Transverse colon (tissue), 4 donors: ENCODE measurements around the gene PCID2. TPM values are rescaled to one million over a fixed set of nuclear protein-coding genes. Genes with fewer than 3 reads are reported as not detected.

Experiments
- DNase-seq: peaks from one replicate; pipeline ENCODE4 v3.0.0-alpha.2; 2019
- H3K27ac ChIP-seq, 4 donors: fragments of 200-600 bp; sonication (generic); 2 replicates each; pipeline ENCODE4 v1.5.1; 2016 to 2018; ENCODE audit warnings: inconsistent platforms in 4 of 4
- H3K27me3 ChIP-seq: fragments of 200-600 bp; sonication (generic); 2 replicates; pipeline ENCODE4 v1.5.1; 2017; ENCODE audit warnings: inconsistent platforms
- H3K36me3 ChIP-seq, 4 donors: fragments of 200-600 bp; sonication (generic); 2 replicates each; pipeline ENCODE4 v1.5.1; 2017 to 2019; ENCODE audit warnings: inconsistent platforms in 4 of 4
- H3K4me1 ChIP-seq, 4 donors: fragments of 200-600 bp; sonication (generic); 2 replicates each; pipeline ENCODE4 v1.5.1; 2017 to 2020; ENCODE audit warnings: inconsistent platforms in 4 of 4
- H3K4me3 ChIP-seq, 4 donors: fragments of 200-600 bp; sonication (generic); 1 replicate in 1 of 4; 2 replicates in 3 of 4; pipeline versions ENCODE4 v1.5.1 to v1.6.1; 2017 to 2019; ENCODE audit warnings: inconsistent platforms in 4 of 4
- H3K9me3 ChIP-seq, 2 donors: fragments of 200-600 bp; sonication (generic); 2 replicates each; pipeline ENCODE4 v1.5.1; 2017 to 2019; ENCODE audit warnings: inconsistent platforms in 2 of 2
- EP300 ChIP-seq: sonication (generic); formaldehyde crosslinking; IDR thresholded peaks from one replicate; pipeline ENCODE4 v1.6.1; 2017; ENCODE audit warnings: antibody characterized with exemption, low read depth
- POLR2A ChIP-seq: fragments of 450-650 bp; IDR thresholded peaks from one replicate; pipeline ENCODE4 v1.6.1; 2016; ENCODE audit warnings: antibody characterized with exemption, mild to moderate bottlenecking, moderate library complexity
- POLR2AphosphoS5 ChIP-seq, 3 donors: sonication (generic); formaldehyde crosslinking; IDR thresholded peaks; one replicate each; pipeline ENCODE4 v1.6.1; 2016; ENCODE audit warnings: antibody characterized with exemption in 3 of 3
- WGBS, 2 donors: methylation state at CpG; one replicate each; pipeline ENCODE4 v1.1.5; 2018; ENCODE audit warnings: low coverage in 1 of 2; 5-methylcytosine and 5-hydroxymethylcytosine counted together
- in situ Hi-C, 4 donors: fragments of 200-750 bp; cut with MboI; loops; one replicate each; pipeline versions ENCODE4 v1.15.0 to v1.15.1; 2017; ENCODE audit warnings: low sequenced_read_pairs in 3 of 4, low pct_ligation_motif_present in 1 of 4, low pct_unique_long_range_greater_than_20kb in 1 of 4
- intact Hi-C: fragments of 100-400 bp; cut with DNase I; formaldehyde crosslinking; loops from one replicate; pipeline ENCODE4 v1.15.1; 2023; ENCODE audit warnings: low total_unique reads
- total RNA-seq, 4 donors: library from RNA; depleted of rRNA; stranded (reverse); fragments of >200 nt; gene quantifications; one replicate each; pipeline ENCODE4 v1.1.0, GENCODE V29; 2016
- TF ChIP-seq, protein P1 (sequence below), 5 experiments: fragments of 200-600 bp in 3 of 5; fragments of 450-650 bp in 2 of 5; sonication (generic) in 3 of 5; IDR thresholded peaks; 1 replicate in 2 of 5; 2 replicates in 3 of 5; pipeline ENCODE4 v1.5.1; 2016 to 2017; ENCODE audit warnings: antibody characterized with exemption in 5 of 5, inconsistent platforms in 3 of 5, mild to moderate bottlenecking in 2 of 5, moderate library complexity in 1 of 5

Gene PCID2
- total RNA-seq, 4 donors from 2014 or later = 13.1 to 87.6 (median 41.3) TPM

- H3K4me3 ChIP-seq = no peak overlapping the region
- no peak for DNase-seq
- no peaks in the 10 kb centered on the region for H3K4me1 ChIP-seq
- no peaks in the 10 kb centered on the region for H3K9me3 ChIP-seq
- TF ChIP-seq, protein P1, sequence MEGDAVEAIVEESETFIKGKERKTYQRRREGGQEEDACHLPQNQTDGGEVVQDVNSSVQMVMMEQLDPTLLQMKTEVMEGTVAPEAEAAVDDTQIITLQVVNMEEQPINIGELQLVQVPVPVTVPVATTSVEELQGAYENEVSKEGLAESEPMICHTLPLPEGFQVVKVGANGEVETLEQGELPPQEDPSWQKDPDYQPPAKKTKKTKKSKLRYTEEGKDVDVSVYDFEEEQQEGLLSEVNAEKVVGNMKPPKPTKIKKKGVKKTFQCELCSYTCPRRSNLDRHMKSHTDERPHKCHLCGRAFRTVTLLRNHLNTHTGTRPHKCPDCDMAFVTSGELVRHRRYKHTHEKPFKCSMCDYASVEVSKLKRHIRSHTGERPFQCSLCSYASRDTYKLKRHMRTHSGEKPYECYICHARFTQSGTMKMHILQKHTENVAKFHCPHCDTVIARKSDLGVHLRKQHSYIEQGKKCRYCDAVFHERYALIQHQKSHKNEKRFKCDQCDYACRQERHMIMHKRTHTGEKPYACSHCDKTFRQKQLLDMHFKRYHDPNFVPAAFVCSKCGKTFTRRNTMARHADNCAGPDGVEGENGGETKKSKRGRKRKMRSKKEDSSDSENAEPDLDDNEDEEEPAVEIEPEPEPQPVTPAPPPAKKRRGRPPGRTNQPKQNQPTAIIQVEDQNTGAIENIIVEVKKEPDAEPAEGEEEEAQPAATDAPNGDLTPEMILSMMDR (IDR thresholded peaks at IDR 0.05) = no peak
- TF ChIP-seq POLR2AphosphoS5 (IDR thresholded peaks at IDR 0.05) (no peak), POLR2A (no peak), EP300 (no peak)
- intact Hi-C loops (no loop called here), in situ Hi-C loops (no loop called here)
- no peak overlapping the region for H3K27ac ChIP-seq
- WGBS, 2 donors = 83 to 90% methylated on average over 4 to 9 of the region's 9 CpGs
- peaks cover 0 to 66% (median 28%) of the 10 kb centered on the region in 4 donors for H3K36me3 ChIP-seq
- no peaks in the 10 kb centered on the region for H3K27me3 ChIP-seq
These were observed 11.3 kb downstream of the PCID2 start for GRCh38 chr13:113196970-113197737.

DNA sequence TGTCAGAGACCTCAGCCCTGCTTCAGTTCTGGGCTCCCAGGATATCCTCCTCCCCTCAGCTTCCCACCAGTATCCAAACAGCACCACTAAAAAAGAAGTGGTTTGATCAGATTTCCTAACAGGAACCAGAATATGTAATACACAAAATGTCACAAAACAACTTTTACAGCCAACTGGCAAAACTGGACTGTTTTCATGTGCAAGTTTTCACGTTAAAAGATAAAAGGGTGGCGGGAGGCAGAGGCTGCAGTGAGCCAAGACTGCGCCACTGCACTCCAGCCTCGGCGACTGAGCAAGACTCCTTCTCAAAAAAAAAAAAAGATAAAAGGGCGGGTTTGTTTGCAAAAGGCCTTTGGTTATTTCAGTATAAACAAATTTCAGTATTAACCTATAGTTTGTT lies 13.1 kb downstream of the PCID2 start:
- 67 to 82% methylated on average over 6 of the region's 6 CpGs for WGBS, 2 donors
- TF ChIP-seq, protein P1 (IDR thresholded peaks at IDR 0.05) = no peak
- TF ChIP-seq POLR2AphosphoS5 (IDR thresholded peaks at IDR 0.05) (no peak), POLR2A (no peak), EP300 (no peak)
- H3K36me3 ChIP-seq = peaks cover 0 to 84% (median 31%) of the 10 kb centered on the region in 4 donors

DNA sequence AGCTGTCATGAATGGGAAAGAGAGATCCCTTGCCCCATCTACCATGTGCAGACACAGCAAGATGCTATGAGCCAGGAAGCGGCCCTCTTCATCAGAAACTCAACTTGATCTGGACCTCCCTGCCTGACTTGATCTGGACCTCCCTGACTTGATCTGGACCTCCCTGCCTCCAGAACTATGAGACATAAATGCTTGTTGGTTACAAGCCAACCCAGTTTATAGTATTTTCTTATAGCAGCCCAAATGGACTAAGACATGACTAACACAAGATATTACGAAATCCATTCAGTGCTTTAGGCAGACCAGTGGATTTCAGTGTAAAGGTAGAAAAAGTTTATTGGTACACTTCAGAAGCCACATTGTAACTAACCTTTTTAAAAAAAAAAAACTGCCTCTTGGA lies 15.6 kb downstream of the PCID2 start:
- H3K9me3 ChIP-seq = no peaks in the 10 kb centered on the region
- WGBS, 2 donors = 94 to 100% methylated on average over 1 to 2 of the region's 2 CpGs
- H3K36me3 ChIP-seq = peaks cover 0 to 74% (median 26%) of the 10 kb centered on the region in 4 donors
- H3K4me3 ChIP-seq = no peak overlapping the region
- H3K27me3 ChIP-seq = no peaks in the 10 kb centered on the region
- intact Hi-C loops (no loop called here), in situ Hi-C loops (no loop called here)
- no peak overlapping the region for H3K27ac ChIP-seq
- DNase-seq = no peak
- H3K4me1 ChIP-seq = no peaks in the 10 kb centered on the region
- TF ChIP-seq, protein P1 (IDR thresholded peaks at IDR 0.05) = no peak
- no peak for TF ChIP-seq EP300
- TF ChIP-seq POLR2AphosphoS5 (IDR thresholded peaks at IDR 0.05) = no peak
- no peak for TF ChIP-seq POLR2A

More for the DNA sequence above, 13.1 kb downstream of the PCID2 start:
- in situ Hi-C loops = no loop called here
- H3K4me3 ChIP-seq = no peak overlapping the region
- no peak overlapping the region for H3K27ac ChIP-seq
- H3K9me3 ChIP-seq = no peaks in the 10 kb centered on the region
- no peaks in the 10 kb centered on the region for H3K4me1 ChIP-seq
- H3K27me3 ChIP-seq = no peaks in the 10 kb centered on the region
- intact Hi-C loops = no loop called here
- no peak for DNase-seq

- TF ChIP-seq POLR2A (no peak), EP300 (no peak), POLR2AphosphoS5 (IDR thresholded peaks at IDR 0.05) (no peak)
- TF ChIP-seq, protein P1 (IDR thresholded peaks at IDR 0.05) = no peak
- WGBS, 2 donors = 86 to 94% methylated on average over 2 to 4 of the region's 4 CpGs
- intact Hi-C loops (no loop called here), in situ Hi-C loops (no loop called here)
- no peaks in the 10 kb centered on the region for H3K27me3 ChIP-seq
- H3K36me3 ChIP-seq = peaks cover 0 to 70% (median 25%) of the 10 kb centered on the region in 4 donors
- H3K4me3 ChIP-seq = no peak overlapping the region
- H3K9me3 ChIP-seq = no peaks in the 10 kb centered on the region
- DNase-seq = no peak
- H3K4me1 ChIP-seq = no peaks in the 10 kb centered on the region
- no peak overlapping the region for H3K27ac ChIP-seq
These were observed 16.2 kb downstream of the PCID2 start for GRCh38 chr13:113192279-113192678.
